T-helper 1 cell (primary cell): ENCODE results near the gene ATG4A.

Experiments
- DNase-seq, 5 donors: peaks; one replicate each; pipeline ENCODE4 v3.0.0-alpha.2; 2012 to 2020
- total RNA-seq, 4 donors: gene quantifications; one replicate each; lab custom pipeline; 2026; lab: John Stamatoyannopoulos, UW

ATG4A gene
- total RNA-seq = 10.7 to 16.9 (median 12.6) reads per million in 4 donors

GRCh38 chrX:108091264-108091877, at the start of gene ATG4A, which contains the start of gene PSMD10:
Gene ATG4A, plus strand, starts transcription at chrX:108091778. Its CDS starts 49 bp downstream, at chrX:108091827.
Gene PSMD10, minus strand, starts transcription at chrX:108091542. Its CDS starts 22 bp downstream, at chrX:108091520.
- DNase-seq = peak; percentile 77 to 93 (median 82)

GRCh38 chrX:108044554-108045256, 46.9 kb upstream of the ATG4A start, which contains the start of gene VSIG1:
Gene VSIG1, plus strand, starts transcription at chrX:108045065. Its CDS starts 66 bp downstream, at chrX:108045131.
- DNase-seq = no peak

- DNase-seq = no peak
Measured at GRCh38 chrX:108049649-108050048, 41.9 kb upstream of the ATG4A start.

GRCh38 chrX:108053218-108053617, 38.4 kb upstream of the ATG4A start:
- DNase-seq = no peak

- no peak for DNase-seq
Measured at GRCh38 chrX:108055546-108055945, 36.0 kb upstream of the ATG4A start.

GRCh38 chrX:108059801-108060200, 31.8 kb upstream of the ATG4A start:
- DNase-seq = no peak

GRCh38 chrX:108064001-108064400, 27.6 kb upstream of the ATG4A start:
- no peak for DNase-seq

- no peak for DNase-seq
Measured at GRCh38 chrX:108064613-108065012, 27.0 kb upstream of the ATG4A start.

- DNase-seq = no peak
Measured at GRCh38 chrX:108068121-108068520, 23.5 kb upstream of the ATG4A start.

- no peak for DNase-seq
Measured at GRCh38 chrX:108070891-108071290, 20.7 kb upstream of the ATG4A start.

GRCh38 chrX:108071578-108071977, 20.0 kb upstream of the ATG4A start:
- no peak for DNase-seq

GRCh38 chrX:108072746-108073145, 18.8 kb upstream of the ATG4A start:
- no peak for DNase-seq

- DNase-seq = no peak
Measured at GRCh38 chrX:108081110-108081509, 10.5 kb upstream of the ATG4A start.

GRCh38 chrX:108087792-108088191, 3.8 kb upstream of the ATG4A start:
- DNase-seq = no peak

GRCh38 chrX:108088511-108088910, 3.1 kb upstream of the ATG4A start:
- no peak for DNase-seq

GRCh38 chrX:108090491-108091263, 901 bp upstream of the ATG4A start:
- DNase-seq = peak in 1 of 5 donors; percentile 1

- no peak for DNase-seq
Measured at GRCh38 chrX:108091878-108092291, 307 bp downstream of the ATG4A start.

- DNase-seq = no peak
Measured at GRCh38 chrX:108097380-108097779, 5.8 kb downstream of the ATG4A start.

GRCh38 chrX:108105473-108105872, 13.9 kb downstream of the ATG4A start:
- DNase-seq = no peak

- no peak for DNase-seq
Measured at GRCh38 chrX:108114541-108114940, 23.0 kb downstream of the ATG4A start.

- no peak for DNase-seq
Measured at GRCh38 chrX:108117988-108118387, 26.4 kb downstream of the ATG4A start.

- no peak for DNase-seq
Measured at GRCh38 chrX:108121291-108121690, 29.7 kb downstream of the ATG4A start.

GRCh38 chrX:108122748-108123147, 31.2 kb downstream of the ATG4A start:
- no peak for DNase-seq
